EL (cell line): Measurements from ENCODE around the gene KCNN2.

Experiments
- DNase-seq: peaks from one replicate; pipeline ENCODE4 v3.0.0-alpha.2; 2016

KCNN2 gene

GRCh38 chr5:114362977-114363761 lies 1.3 kb downstream of the KCNN2 start:
- DNase-seq = peak; percentile 18

- no peak for DNase-seq
Measured at GRCh38 chr5:114363837-114364236, 2.0 kb downstream of the KCNN2 start.

GRCh38 chr5:114367029-114367428 lies 5.2 kb downstream of the KCNN2 start:
- DNase-seq = no peak

- no peak for DNase-seq
Measured at GRCh38 chr5:114369680-114370417, 8.0 kb downstream of the KCNN2 start.

- no peak for DNase-seq
Measured at GRCh38 chr5:114377050-114377844, 15.4 kb downstream of the KCNN2 start.

GRCh38 chr5:114377946-114378345 lies 16.1 kb downstream of the KCNN2 start:
- no peak for DNase-seq

GRCh38 chr5:114380721-114381120 lies 18.9 kb downstream of the KCNN2 start:
- no peak for DNase-seq

GRCh38 chr5:114387433-114387832 lies 25.6 kb downstream of the KCNN2 start:
- no peak for DNase-seq

- DNase-seq = no peak
Measured at GRCh38 chr5:114390431-114390830, 28.6 kb downstream of the KCNN2 start.

GRCh38 chr5:114391321-114391720 lies 29.5 kb downstream of the KCNN2 start:
- DNase-seq = peak; percentile 28

- DNase-seq = no peak
Measured at GRCh38 chr5:114393159-114393558, 31.3 kb downstream of the KCNN2 start.

GRCh38 chr5:114402206-114402605 lies 40.3 kb downstream of the KCNN2 start:
- no peak for DNase-seq

- DNase-seq = no peak
Measured at GRCh38 chr5:114407783-114408182, 45.9 kb downstream of the KCNN2 start.

- DNase-seq = no peak
Measured at GRCh38 chr5:114408847-114409246, 47.0 kb downstream of the KCNN2 start.

- no peak for DNase-seq
Measured at GRCh38 chr5:114411380-114411931, 49.6 kb downstream of the KCNN2 start.

- DNase-seq = peak; percentile 85
Measured at GRCh38 chr5:114412510-114413171, 50.8 kb downstream of the KCNN2 start.

- DNase-seq = no peak
Measured at GRCh38 chr5:114415760-114416159, 53.9 kb downstream of the KCNN2 start.

- DNase-seq = no peak
Measured at GRCh38 chr5:114416254-114416653, 54.4 kb downstream of the KCNN2 start.

GRCh38 chr5:114417519-114417918 lies 55.6 kb downstream of the KCNN2 start:
- no peak for DNase-seq

GRCh38 chr5:114418176-114419066 lies 56.6 kb downstream of the KCNN2 start:
- no peak for DNase-seq

- DNase-seq = no peak
Measured at GRCh38 chr5:114419067-114419388, 57.2 kb downstream of the KCNN2 start.

- peak; percentile 70 for DNase-seq
Measured at GRCh38 chr5:114419959-114420358, 58.1 kb downstream of the KCNN2 start.
